Osteocyte (in vitro differentiated cells): ENCODE data around the gene CHRM1. TPM values are rescaled to one million over a fixed set of nuclear protein-coding genes. Genes with fewer than 3 reads are reported as not detected.
"Not testable (repeated sequence)": the region's sequence is repeated elsewhere in the genome, so short reads cannot be mapped to it uniquely, and the experiment has no call there.

ENCODE experiments used
- DNase-seq: peaks from one replicate; pipeline ENCODE4 v3.0.0; 2021; ENCODE audit warnings: mixed read lengths; ENCODE audit not compliant: unreplicated experiment; ENCODE audit errors: extremely low spot score
- H3K27ac Mint-ChIP-seq: one replicate; pipeline ENCODE4 v1.8.0; 2021; ENCODE audit warnings: mild to moderate bottlenecking, mixed read lengths; ENCODE audit not compliant: unreplicated experiment
- H3K27me3 Mint-ChIP-seq: one replicate; pipeline ENCODE4 v1.8.0; 2021; ENCODE audit warnings: mixed read lengths; ENCODE audit not compliant: unreplicated experiment
- H3K36me3 Mint-ChIP-seq: one replicate; pipeline ENCODE4 v1.8.0; 2021; ENCODE audit warnings: mixed read lengths; ENCODE audit not compliant: unreplicated experiment
- H3K4me1 Mint-ChIP-seq: one replicate; pipeline ENCODE4 v1.8.0; 2021; ENCODE audit warnings: mixed read lengths; ENCODE audit not compliant: unreplicated experiment
- H3K4me3 Mint-ChIP-seq: one replicate; pipeline ENCODE4 v1.8.0; 2021; ENCODE audit warnings: mild to moderate bottlenecking, moderate library complexity, mixed read lengths; ENCODE audit not compliant: unreplicated experiment
- H3K9me3 Mint-ChIP-seq: one replicate; pipeline ENCODE4 v1.8.0; 2021; ENCODE audit warnings: mixed read lengths; ENCODE audit not compliant: unreplicated experiment
- CTCF ChIP-seq: fragments of 200-600 bp; sonication (generic); IDR thresholded peaks from 2 replicates; pipeline ENCODE4 v1.5.0; 2021; ENCODE audit warnings: antibody characterized with exemption, mild to moderate bottlenecking, moderate library complexity
- total RNA-seq: library from RNA; stranded (reverse); gene quantifications from 2 replicates; pipeline ENCODE4 v1.2.1, GENCODE V29; 2021

Gene CHRM1
- total RNA-seq, 1 donor from 2014 or later: 0.27 TPM

- no peak overlapping the region for H3K27ac Mint-ChIP-seq
- no peaks in the 10 kb centered on the region for H3K9me3 Mint-ChIP-seq
- no peaks in the 10 kb centered on the region for H3K27me3 Mint-ChIP-seq
- no peak for DNase-seq
- H3K4me3 Mint-ChIP-seq: no peak overlapping the region
- no peaks in the 10 kb centered on the region for H3K36me3 Mint-ChIP-seq
- TF ChIP-seq CTCF: no peak
- H3K4me1 Mint-ChIP-seq: peaks cover 4% of the 10 kb centered on the region
Measured at GRCh38 chr11:62863687-62864335, 57.4 kb downstream of the CHRM1 start.

DNA sequence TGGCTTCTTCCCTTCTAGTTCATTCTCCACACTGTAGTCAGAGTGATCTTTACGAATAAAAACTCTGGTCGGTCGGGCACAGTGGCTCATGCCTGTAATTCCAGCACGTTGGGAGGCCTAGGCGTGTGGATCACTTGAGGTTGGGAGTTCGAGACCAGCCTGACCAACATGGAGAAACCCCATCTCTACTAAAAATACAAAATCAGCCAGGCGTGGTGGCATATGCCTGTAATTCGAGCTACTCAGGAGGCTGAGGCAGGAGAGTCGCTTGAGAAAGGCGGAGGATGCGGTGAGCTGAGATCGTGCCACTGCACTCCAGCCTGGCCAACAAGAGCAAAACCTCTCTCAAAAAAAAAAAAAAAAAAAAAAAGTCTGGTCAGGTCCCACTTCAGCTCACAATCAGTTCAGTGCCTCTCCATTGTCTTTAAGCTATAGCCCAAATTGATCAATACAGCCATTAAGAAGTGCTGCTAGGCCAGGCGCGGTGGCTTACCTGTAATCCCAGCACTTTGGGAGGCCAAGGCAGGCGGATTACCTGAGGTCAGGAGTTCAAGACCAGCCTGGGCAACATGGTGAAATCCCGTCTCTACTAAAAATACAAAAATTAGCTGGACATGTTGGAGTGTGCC, 59.5 kb downstream of the CHRM1 start:
- not testable (repeated sequence) for H3K9me3 Mint-ChIP-seq, H3K36me3 Mint-ChIP-seq, H3K27me3 Mint-ChIP-seq, H3K4me3 Mint-ChIP-seq, H3K27ac Mint-ChIP-seq, DNase-seq
- H3K4me1 Mint-ChIP-seq: peaks cover 20% of the 10 kb centered on the region

DNA sequence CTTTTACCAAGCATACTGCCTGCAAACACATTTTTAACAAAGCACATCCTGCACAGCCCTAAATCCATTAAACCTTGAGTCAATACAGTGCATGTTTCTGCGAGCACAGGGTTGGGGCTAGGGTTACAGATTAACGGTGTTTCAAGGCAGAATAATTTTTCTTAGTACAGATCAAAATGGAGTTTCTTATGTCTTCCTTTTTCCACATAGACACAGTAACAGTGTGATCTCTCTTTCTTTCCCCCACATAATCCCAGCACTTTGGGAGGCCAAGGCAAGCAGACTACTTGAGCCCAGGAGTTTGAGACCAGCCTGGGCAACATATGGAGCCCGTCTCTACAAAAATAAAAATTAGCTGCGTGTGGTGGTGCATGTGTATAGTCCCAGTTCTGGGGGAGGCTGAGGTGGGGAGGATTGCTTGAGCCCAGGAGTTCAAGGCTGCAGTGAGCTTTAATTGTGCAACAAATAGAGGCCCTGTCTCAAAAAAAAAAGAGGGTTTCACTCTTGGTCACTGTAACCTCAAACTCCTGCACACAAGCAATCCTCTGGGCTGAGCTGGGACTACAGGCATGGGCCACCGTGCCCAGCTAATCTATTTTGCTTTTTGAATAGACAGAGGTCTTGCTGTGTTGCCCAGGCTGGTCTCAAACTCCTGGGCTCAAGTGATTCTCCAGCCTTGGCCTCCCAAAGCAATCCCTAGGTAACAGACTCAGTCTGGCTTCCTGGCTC, 60.2 kb downstream of the CHRM1 start:
- Mint-ChIP-seq H3K9me3 (no peaks in the 10 kb centered on the region), H3K4me3 (no peak overlapping the region), H3K27me3 (no peaks in the 10 kb centered on the region), H3K4me1 (peaks cover 23% of the 10 kb centered on the region), H3K27ac (no peak overlapping the region), H3K36me3 (no peaks in the 10 kb centered on the region)
- no peak for TF ChIP-seq CTCF
- DNase-seq: no peak

DNA sequence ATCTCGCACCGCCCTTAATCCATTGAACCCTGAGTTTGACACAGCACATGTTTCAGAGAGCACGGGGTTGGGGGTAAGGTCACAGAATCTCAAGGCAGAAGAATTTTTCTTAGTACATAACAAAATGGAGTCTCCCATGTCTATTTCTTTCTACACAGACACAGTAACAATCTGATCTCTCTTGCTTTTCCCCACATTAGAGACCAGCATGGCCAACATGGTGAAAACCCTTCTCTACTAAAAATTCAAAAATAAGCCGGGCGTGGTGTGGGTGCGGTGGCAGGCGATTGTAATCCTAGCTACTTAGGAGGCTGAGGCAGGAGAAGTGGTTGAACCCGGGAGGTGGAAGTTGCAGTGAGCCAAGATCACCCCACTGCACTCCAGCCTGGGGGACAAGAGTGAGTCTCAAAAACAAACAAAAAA, 61.9 kb downstream of the CHRM1 start:
- H3K27me3 Mint-ChIP-seq, H3K27ac Mint-ChIP-seq, H3K9me3 Mint-ChIP-seq, H3K4me3 Mint-ChIP-seq, DNase-seq, H3K36me3 Mint-ChIP-seq: not testable (repeated sequence)
- H3K4me1 Mint-ChIP-seq: peaks cover 32% of the 10 kb centered on the region

Other genes with a start within 250 kb of the CHRM1 start
- 6.3 and 6.8 TPM in 2 replicates for gene UQCC3, start 249.7 kb downstream of the CHRM1 start, total RNA-seq
- gene LBHD1, start 249.1 kb downstream of the CHRM1 start, total RNA-seq: 7.3 and 9.1 TPM in 2 replicates
- gene UBXN1, start 242.3 kb downstream of the CHRM1 start, total RNA-seq: 132 and 161 TPM in 2 replicates
- gene LRRN4CL, start 231.8 kb downstream of the CHRM1 start, total RNA-seq: 0.39 and 0.46 TPM in 2 replicates
- 54.1 and 56.7 TPM in 2 replicates for gene BSCL2, start 213.9 kb downstream of the CHRM1 start, total RNA-seq
- not detected in 2 replicates for gene GNG3, start 213.7 kb downstream of the CHRM1 start, total RNA-seq
- gene HNRNPUL2, start 193.9 kb downstream of the CHRM1 start, total RNA-seq: 52.5 and 56.1 TPM in 2 replicates
- 32.4 and 36.6 TPM in 2 replicates for gene TTC9C, start 192.9 kb downstream of the CHRM1 start, total RNA-seq
- gene ZBTB3, start 167.2 kb downstream of the CHRM1 start, total RNA-seq: 11.2 and 12.9 TPM in 2 replicates
- gene POLR2G, start 159.8 kb downstream of the CHRM1 start, total RNA-seq: 83.7 and 98.6 TPM in 2 replicates
- 40.8 and 42.8 TPM in 2 replicates for gene TAF6L, start 150.0 kb downstream of the CHRM1 start, total RNA-seq
- 46.7 and 47.7 TPM in 2 replicates for gene TMEM179B, start 134.0 kb downstream of the CHRM1 start, total RNA-seq
- gene TMEM223, start 129.4 kb downstream of the CHRM1 start, total RNA-seq: 14.5 and 15.2 TPM in 2 replicates
- 92.4 and 97.5 TPM in 2 replicates for gene NXF1, start 115.9 kb downstream of the CHRM1 start, total RNA-seq
- 65.3 and 71.0 TPM in 2 replicates for gene STX5, start 89.3 kb downstream of the CHRM1 start, total RNA-seq
- not detected in 2 replicates for gene TEX54, start 88.5 kb downstream of the CHRM1 start, total RNA-seq
- 40.5 and 42.1 TPM in 2 replicates for gene WDR74, start 81.8 kb downstream of the CHRM1 start, total RNA-seq
- 326 and 362 TPM in 2 replicates for gene SLC3A2, start 40.5 kb downstream of the CHRM1 start, total RNA-seq
- not detected in 2 replicates for gene SLC22A6, start 63.6 kb upstream of the CHRM1 start, total RNA-seq
- gene SLC22A8, start 94.5 kb upstream of the CHRM1 start, total RNA-seq: not detected in 2 replicates
- not detected in 2 replicates for gene SLC22A24, start 222.9 kb upstream of the CHRM1 start, total RNA-seq